Measurements from ENCODE around the gene SLC2A9. TPM values are rescaled to one million over a fixed set of nuclear protein-coding genes. Genes with fewer than 3 reads are reported as not detected.

The SLC2A9 gene
- total RNA-seq, 1 experiment from 2014 or later, result 1.8 TPM

GRCh38 chr4:10047967-10048366 lies 26.7 kb upstream of the SLC2A9 start:
- no peak for TF ChIP-seq CTCF (IDR thresholded peaks at IDR 0.05; ENCODE audit: unreplicated experiment)
- no TSS peak for BruUV-seq (replicated peaks)
- CTCF ChIA-PET, result no interaction called here
- peaks cover 4% of the 10 kb centered on the region for H3K36me3 Mint-ChIP-seq (ENCODE audit: insufficient read depth, unreplicated experiment)
- no peak overlapping the region for H3K4me3 Mint-ChIP-seq (ENCODE audit: low read depth, unreplicated experiment)
- H3K27me3 Mint-ChIP-seq (ENCODE audit: unreplicated experiment), result no peaks in the 10 kb centered on the region
- H3K27ac Mint-ChIP-seq (ENCODE audit: unreplicated experiment), result no peak overlapping the region
- peaks cover 43% of the 10 kb centered on the region for H3K4me1 Mint-ChIP-seq (ENCODE audit: low read depth, unreplicated experiment)
- no peaks in the 10 kb centered on the region for H3K9me3 Mint-ChIP-seq (ENCODE audit: low read depth, unreplicated experiment)
- no peak for DNase-seq
- intact Hi-C loops (cut with micrococcal nuclease; ENCODE audit: unreplicated experiment), result no loop called here

DNA sequence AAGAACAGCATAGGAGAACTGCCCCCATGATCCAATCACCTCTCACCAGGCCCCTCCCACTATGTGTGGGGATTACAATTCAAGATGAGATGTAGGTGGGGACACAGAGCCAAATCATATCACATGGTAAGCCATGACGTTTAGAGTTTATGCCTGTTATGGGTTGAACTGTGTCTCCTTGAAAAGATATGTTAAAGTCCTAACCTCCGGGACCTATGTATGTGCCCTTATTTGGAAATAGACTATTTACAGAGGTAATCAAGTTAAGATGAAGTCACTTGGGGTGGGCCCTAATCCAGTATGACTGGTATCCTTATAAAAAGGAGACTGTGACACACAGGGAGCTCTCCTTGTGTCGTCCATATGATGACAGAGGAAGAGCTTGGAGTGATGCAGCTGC lies 25.2 kb upstream of the SLC2A9 start:
- H3K27ac Mint-ChIP-seq (ENCODE audit: unreplicated experiment), result no peak overlapping the region
- H3K36me3 Mint-ChIP-seq (ENCODE audit: insufficient read depth, unreplicated experiment), result peaks cover 4% of the 10 kb centered on the region
- H3K9me3 Mint-ChIP-seq (ENCODE audit: low read depth, unreplicated experiment), result no peaks in the 10 kb centered on the region
- H3K4me3 Mint-ChIP-seq (ENCODE audit: low read depth, unreplicated experiment), result no peak overlapping the region
- CTCF ChIA-PET, result no interaction called here
- H3K27me3 Mint-ChIP-seq (ENCODE audit: unreplicated experiment), result no peaks in the 10 kb centered on the region
- TF ChIP-seq CTCF (IDR thresholded peaks at IDR 0.05; ENCODE audit: unreplicated experiment), result no peak
- peaks cover 30% of the 10 kb centered on the region for H3K4me1 Mint-ChIP-seq (ENCODE audit: low read depth, unreplicated experiment)
- DNase-seq, result no peak
- BruUV-seq (replicated peaks), result no TSS peak
- intact Hi-C loops (cut with micrococcal nuclease; ENCODE audit: unreplicated experiment), result no loop called here

- Mint-ChIP-seq H3K27me3 (ENCODE audit: unreplicated experiment) (no peaks in the 10 kb centered on the region), H3K9me3 (ENCODE audit: low read depth, unreplicated experiment) (no peaks in the 10 kb centered on the region), H3K4me3 (ENCODE audit: low read depth, unreplicated experiment) (no peak overlapping the region), H3K4me1 (ENCODE audit: low read depth, unreplicated experiment) (peaks cover 28% of the 10 kb centered on the region), H3K27ac (ENCODE audit: unreplicated experiment) (no peak overlapping the region), H3K36me3 (ENCODE audit: insufficient read depth, unreplicated experiment) (peaks cover 4% of the 10 kb centered on the region)
- no TSS peak for BruUV-seq (replicated peaks)
- CTCF ChIA-PET, result interaction anchor here (0.8 kb wide), 1 partner anchor 13 kb away, joined by 8 read pairs; no protein-coding TSS in a partner anchor
- intact Hi-C loops (cut with micrococcal nuclease; ENCODE audit: unreplicated experiment), result no loop called here
- no peak for DNase-seq
- TF ChIP-seq CTCF (IDR thresholded peaks at IDR 0.05; ENCODE audit: unreplicated experiment), result no peak
These were observed 24.2 kb upstream of the SLC2A9 start for GRCh38 chr4:10045481-10045880.

- H3K27ac Mint-ChIP-seq (ENCODE audit: unreplicated experiment), result no peak overlapping the region
- no peaks in the 10 kb centered on the region for H3K9me3 Mint-ChIP-seq (ENCODE audit: low read depth, unreplicated experiment)
- no peak overlapping the region for H3K4me3 Mint-ChIP-seq (ENCODE audit: low read depth, unreplicated experiment)
- H3K27me3 Mint-ChIP-seq (ENCODE audit: unreplicated experiment), result no peaks in the 10 kb centered on the region
- intact Hi-C loops (cut with micrococcal nuclease; ENCODE audit: unreplicated experiment), result no loop called here
- H3K36me3 Mint-ChIP-seq (ENCODE audit: insufficient read depth, unreplicated experiment), result no peaks in the 10 kb centered on the region
- peaks cover 8% of the 10 kb centered on the region for H3K4me1 Mint-ChIP-seq (ENCODE audit: low read depth, unreplicated experiment)
- BruUV-seq (replicated peaks), result no TSS peak
- no peak for TF ChIP-seq CTCF (IDR thresholded peaks at IDR 0.05; ENCODE audit: unreplicated experiment)
- CTCF ChIA-PET, result no interaction called here
- DNase-seq, result no peak
These were observed 19.7 kb upstream of the SLC2A9 start for GRCh38 chr4:10041036-10041435.

Measured in Calu3 (cell line).